T-helper 2 cell (primary cell): ENCODE data around the gene PRSS23.

Experiments used
- DNase-seq, 5 experiments: peaks; one replicate each; pipeline versions ENCODE4 v3.0.0 to v3.0.0-alpha.2; 2012 to 2022

PRSS23 gene

GRCh38 chr11:86790867-86791849 lies 9.2 kb upstream of the PRSS23 start:
- DNase-seq = no peak

- DNase-seq = no peak
Observed at GRCh38 chr11:86792150-86792549, 8.2 kb upstream of the PRSS23 start.

GRCh38 chr11:86793307-86793706 lies 7.0 kb upstream of the PRSS23 start:
- DNase-seq = no peak

DNA sequence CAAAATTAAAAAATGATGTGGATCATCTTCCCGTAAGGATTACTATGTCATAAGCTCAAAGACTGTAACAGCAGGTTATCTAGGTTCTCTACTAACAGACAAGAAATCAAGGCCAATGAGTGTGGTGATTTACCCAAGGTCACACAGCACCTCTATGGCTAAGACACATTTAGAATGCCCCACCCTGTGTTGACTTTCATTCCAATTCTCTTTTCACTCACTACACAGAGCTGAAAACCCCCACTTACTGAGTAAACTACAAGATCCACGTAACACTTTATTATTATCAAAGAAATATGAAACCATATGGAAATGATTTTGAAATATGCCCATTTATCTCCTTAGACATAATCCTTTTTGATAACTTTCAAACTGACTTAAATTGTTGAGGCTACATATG lies 4.8 kb upstream of the PRSS23 start:
- DNase-seq = no peak

- DNase-seq = no peak
Observed at GRCh38 chr11:86795949-86796348, 4.4 kb upstream of the PRSS23 start.

- DNase-seq = no peak
Observed at GRCh38 chr11:86797133-86797532, 3.2 kb upstream of the PRSS23 start.

DNA sequence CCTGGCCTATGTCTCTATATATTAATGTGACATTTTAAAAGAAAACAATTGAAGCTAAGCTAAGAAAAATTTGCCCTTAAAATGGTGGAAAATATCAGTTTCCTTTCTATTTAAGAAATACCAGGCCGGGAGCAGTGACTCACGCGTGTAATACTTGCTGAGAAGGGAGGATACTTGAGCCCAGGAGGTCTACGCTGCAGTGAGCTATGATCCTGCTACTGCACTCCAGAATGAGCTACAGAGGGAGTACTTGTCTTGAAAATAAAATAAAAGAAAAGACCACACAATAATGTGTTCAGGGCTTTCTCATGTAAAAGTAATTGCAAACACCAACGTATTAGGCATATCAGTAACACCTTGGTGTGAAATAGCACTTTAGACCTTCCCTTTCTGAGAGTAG lies 1.4 kb upstream of the PRSS23 start:
- DNase-seq = no peak

- no peak for DNase-seq
Observed at GRCh38 chr11:86799680-86800075, 664 bp upstream of the PRSS23 start.

DNA sequence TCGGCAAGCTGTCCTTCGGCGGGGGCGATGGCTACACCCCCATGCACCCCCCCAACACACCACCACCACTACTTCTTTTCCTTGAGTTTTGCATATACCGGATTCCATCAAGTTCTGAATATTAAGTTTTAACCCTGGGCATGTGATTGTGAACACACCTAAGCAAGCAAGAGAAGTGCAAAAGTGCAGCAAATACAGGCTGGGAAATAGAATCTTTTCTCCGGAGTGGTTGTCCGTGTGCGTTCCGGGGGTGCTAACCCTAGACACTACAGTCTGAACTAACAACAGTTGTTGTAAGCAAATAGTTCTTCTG lies 574 bp downstream of the PRSS23 start:
- no peak for DNase-seq

DNA sequence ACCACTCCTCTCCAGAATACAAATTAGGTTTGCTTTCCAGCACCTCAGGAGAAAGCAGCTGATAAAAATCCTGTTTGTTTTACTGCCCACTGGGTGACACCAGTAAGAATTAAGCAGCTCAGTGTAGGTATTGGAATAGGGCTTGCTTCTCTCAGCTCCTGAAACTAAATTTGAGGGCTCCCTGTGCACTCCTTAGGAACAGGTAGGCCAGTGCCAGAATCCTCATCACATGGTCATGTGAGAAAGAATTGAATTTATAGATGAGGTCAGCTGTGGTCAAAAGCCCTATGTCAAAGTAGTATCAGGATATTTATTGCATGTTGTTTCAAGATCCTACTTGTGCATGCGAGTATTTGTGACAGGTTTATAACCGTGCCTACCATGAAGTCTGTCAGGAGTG lies 1.0 kb downstream of the PRSS23 start:
- no peak for DNase-seq

- no peak for DNase-seq
Observed at GRCh38 chr11:86802146-86802545, 1.8 kb downstream of the PRSS23 start.

- peak in 1 of 5 experiments; percentile 68 for DNase-seq
Observed at GRCh38 chr11:86802601-86803051, 2.3 kb downstream of the PRSS23 start.

DNA sequence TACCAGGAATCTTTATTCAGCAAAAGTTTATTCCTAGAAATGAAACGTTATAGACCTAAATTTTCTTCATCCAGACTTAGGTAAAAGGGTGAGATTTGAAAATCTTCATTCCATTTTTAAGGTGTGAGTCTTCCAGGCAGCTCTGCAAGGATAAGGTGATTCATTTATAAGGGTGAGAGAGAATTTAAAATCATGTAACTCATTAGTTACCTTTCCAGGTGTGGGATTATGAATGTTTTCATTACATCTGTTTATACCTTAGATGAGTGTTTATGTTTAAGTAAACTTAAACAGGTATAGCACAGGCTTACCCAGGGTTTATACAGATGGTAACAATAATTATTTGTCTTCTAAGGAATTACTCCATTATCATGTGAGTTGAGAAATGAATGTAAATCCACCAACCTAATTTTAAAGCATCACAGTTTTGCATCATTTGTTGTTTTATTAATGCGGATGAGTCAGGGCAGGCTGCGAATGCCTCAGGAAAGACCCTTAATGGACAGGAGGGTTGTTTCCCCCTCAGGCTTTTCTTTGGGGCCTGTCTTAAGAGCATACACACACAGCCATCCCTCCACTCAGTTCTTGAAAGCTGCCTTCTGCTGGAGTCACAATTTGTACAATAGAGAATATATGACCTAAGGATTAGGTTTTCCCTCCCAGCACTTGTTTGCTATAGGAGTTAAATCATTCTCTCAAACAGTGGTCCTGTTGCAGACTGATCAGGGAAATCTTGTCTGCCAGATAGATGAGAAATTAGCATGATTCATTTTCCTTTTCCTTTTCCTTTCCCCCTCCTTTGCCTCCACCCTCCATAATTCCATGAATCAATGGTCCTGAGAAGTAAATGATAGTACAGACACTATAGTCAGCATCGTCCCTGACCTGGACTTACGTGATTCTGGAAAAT lies 3.0 kb downstream of the PRSS23 start:
- DNase-seq = no peak

- no peak for DNase-seq
Observed at GRCh38 chr11:86804951-86805350, 4.6 kb downstream of the PRSS23 start.

GRCh38 chr11:86805873-86806310 lies 5.5 kb downstream of the PRSS23 start:
- DNase-seq = peak in 1 of 5 experiments; percentile 92

DNA sequence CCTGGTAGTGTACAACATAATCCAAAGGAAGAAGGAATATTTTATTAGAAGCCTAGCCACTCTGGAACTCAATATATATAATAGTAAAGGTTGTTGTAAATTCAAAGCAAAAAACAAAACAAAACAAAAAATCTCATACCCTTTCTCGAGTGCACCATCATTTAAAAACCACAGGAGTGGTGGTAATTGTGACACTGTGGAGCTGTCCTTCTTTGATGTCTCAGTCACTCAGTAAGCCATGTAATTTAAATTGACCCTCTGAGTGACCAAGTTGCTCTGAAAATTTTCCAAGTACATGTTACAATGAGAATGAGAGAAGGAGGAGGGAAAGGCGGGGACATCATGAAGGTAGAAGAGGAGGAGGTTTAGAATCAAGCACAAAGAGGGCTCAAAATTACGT lies 6.6 kb downstream of the PRSS23 start:
- DNase-seq = no peak

DNA sequence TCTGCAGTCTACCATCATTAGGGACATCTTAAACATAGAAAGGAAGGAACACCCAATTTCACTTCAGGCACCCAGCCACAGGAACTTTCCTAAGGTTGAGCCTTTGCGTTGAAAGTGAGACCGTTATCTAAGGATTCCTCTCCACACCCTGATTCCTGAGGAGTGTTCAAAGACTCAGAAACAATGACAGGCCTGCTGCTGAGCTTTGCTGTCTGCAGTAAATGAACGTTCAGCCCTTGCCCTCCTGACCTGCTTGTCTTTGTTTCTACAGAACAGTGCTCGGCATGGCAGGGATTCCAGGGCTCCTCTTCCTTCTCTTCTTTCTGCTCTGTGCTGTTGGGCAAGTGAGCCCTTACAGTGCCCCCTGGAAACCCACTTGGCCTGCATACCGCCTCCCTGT lies 7.0 kb downstream of the PRSS23 start:
- no peak for DNase-seq

DNA sequence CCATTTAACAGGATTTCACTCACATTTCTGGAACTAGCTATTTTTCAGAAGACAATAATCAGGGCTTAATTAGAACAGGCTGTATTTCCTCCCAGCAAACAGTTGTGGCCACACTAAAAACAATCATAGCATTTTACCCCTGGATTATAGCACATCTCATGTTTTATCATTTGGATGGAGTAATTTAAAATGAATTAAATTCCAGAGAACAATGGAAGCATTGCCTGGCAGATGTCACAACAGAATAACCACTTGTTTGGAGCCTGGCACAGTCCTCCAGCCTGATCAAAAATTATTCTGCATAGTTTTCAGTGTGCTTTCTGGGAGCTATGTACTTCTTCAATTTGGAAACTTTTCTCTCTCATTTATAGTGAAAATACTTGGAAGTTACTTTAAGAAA lies 9.2 kb downstream of the PRSS23 start:
- DNase-seq = no peak

GRCh38 chr11:86810288-86810687 lies 9.9 kb downstream of the PRSS23 start:
- no peak for DNase-seq

DNA sequence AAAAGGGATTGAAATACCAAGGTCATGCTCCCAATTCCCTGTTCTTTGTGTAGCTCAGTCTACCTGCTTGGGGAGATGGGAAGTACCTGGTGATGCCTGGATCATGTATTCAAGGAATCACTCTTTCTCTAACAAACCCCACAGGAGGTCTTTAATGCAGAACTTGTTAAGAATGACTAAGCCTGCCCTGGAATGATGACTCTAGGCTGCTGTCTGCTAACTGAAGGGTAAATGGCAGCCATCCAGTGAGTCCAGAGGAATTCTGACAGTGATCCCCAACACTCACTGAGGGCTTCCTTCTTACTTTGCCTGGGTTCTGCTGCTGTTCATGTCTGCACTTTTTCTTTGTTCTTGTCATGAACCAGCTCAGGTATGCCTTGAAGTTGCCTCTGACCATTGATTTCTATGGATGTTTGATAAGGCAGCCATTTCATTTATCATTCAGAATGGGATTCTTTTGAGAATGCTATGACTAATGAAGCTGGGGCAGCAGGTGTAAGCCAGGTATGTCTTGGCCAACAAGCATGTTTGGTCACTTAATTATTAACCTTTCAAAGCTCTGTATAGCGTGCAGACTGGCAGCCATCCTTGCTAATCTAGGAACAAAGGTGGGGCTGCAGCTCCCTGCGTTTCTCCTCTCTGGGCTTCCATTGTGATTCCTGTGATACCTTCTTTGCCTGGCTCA lies 11.4 kb downstream of the PRSS23 start:
- DNase-seq = no peak

- no peak for DNase-seq
Observed at GRCh38 chr11:86812322-86812670, 12.0 kb downstream of the PRSS23 start.

DNA sequence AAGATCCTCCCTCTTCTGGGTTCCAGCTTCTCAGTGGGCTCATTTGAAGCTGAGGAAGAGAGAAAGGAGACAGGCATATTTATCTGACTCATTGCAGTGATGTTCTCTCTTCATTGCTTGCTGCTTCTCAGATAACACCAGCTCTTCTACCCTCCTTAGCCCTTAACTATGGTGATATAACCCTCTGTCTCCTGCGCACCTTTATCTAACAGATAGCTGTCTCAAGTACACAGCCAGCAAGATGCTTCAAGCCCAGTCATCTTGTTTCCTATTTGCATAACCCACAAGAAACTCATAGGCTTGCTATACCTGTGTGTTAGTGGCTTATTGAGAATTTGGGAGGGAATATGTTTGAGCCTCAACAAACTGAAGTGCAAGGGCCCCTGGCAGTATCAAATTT lies 12.6 kb downstream of the PRSS23 start:
- DNase-seq = peak in 1 of 5 experiments; percentile 27

DNA sequence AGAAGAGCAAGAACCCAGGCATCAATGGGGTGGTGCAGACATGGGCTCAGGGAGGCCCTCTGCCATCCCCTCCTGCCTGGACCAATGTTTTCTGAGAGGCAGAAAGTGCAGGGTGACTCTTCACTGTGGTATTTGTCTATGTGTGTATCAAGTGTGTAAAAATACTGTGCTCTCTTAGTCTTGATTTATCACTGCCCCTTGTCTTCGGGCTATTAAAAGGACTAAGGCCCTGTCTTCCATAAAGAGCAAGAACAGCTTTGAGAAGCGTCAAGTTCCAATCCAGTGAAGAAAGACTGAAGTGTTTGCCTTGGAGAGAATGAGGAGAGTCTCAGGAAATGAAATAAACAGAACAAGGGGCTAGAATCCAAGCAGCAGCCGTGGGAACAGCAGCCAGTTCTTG lies 14.4 kb downstream of the PRSS23 start:
- DNase-seq = no peak
